Smooth muscle cell (in vitro differentiated cells): Measurements from ENCODE around the gene SLK. TPM values are rescaled to one million over a fixed set of nuclear protein-coding genes. Genes with fewer than 3 reads are reported as not detected.

Experiments
- DNase-seq: peaks from one replicate; lab custom pipeline; 2025; ENCODE audit not compliant: unreplicated experiment; lab: John Stamatoyannopoulos, UW
- H2AFZ ChIP-seq: fragments of 200-600 bp; sonication (generic); 2 replicates; pipeline ENCODE4 v1.6.0; 2016; ENCODE audit warnings: antibody characterized with exemption, low read depth, mild to moderate bottlenecking
- H3F3A ChIP-seq: fragments of 200-600 bp; sonication (generic); 2 replicates; pipeline ENCODE4 v1.6.0; 2017; ENCODE audit warnings: antibody characterized with exemption, low read depth
- H3K27ac ChIP-seq: fragments of 200-600 bp; sonication (generic); 2 replicates; pipeline ENCODE4 v1.5.1; 2016; ENCODE audit warnings: low read depth, mild to moderate bottlenecking
- H3K27me3 ChIP-seq: fragments of 200-600 bp; sonication (generic); 2 replicates; pipeline ENCODE4 v1.6.1; 2016; ENCODE audit warnings: low read depth, mild to moderate bottlenecking
- H3K36me3 ChIP-seq: fragments of 200-600 bp; sonication (generic); 2 replicates; pipeline ENCODE4 v1.5.1; 2016; ENCODE audit warnings: low read depth
- H3K4me1 ChIP-seq: fragments of 200-600 bp; sonication (generic); 2 replicates; pipeline ENCODE4 v1.5.1; 2016; ENCODE audit warnings: low read depth
- H3K4me2 ChIP-seq: fragments of 200-600 bp; sonication (generic); 2 replicates; pipeline ENCODE4 v1.6.0; 2016; ENCODE audit warnings: mild to moderate bottlenecking
- H3K4me3 ChIP-seq: fragments of 200-600 bp; sonication (generic); 2 replicates; pipeline ENCODE4 v1.5.1; 2016; ENCODE audit warnings: mild to moderate bottlenecking
- H3K79me2 ChIP-seq: fragments of 200-600 bp; sonication (generic); 2 replicates; pipeline ENCODE4 v1.6.0; 2016; ENCODE audit warnings: low read depth, mild to moderate bottlenecking
- H3K9ac ChIP-seq: fragments of 200-600 bp; sonication (generic); 2 replicates; pipeline ENCODE4 v1.6.0; 2016; ENCODE audit warnings: low read depth
- H3K9me3 ChIP-seq: fragments of 200-600 bp; sonication (generic); replicated peaks from 2 replicates; pipeline ENCODE4 v1.5.1; 2016; ENCODE audit warnings: low read depth
- H4K20me1 ChIP-seq: fragments of 200-600 bp; sonication (generic); 2 replicates; pipeline ENCODE4 v1.6.0; 2016; ENCODE audit warnings: low read depth
- WGBS: methylation state at CpG from one replicate; pipeline ENCODE4 v1.1.7; 2016; ENCODE audit warnings: low lambda C conversion rate; 5-methylcytosine and 5-hydroxymethylcytosine counted together
- polyA plus RNA-seq: library from polyadenylated mRNA; unstranded; fragments of >200 nt; fragmentation: Nextera tagmentation; extraction: Ambion mirVana; gene quantifications from 2 replicates; pipeline ENCODE4 v1.2.1, GENCODE V29; 2016
- total RNA-seq: library from RNA; depleted of rRNA; stranded (reverse); fragments of >200 nt; gene quantifications from 2 replicates; pipeline ENCODE4 v1.2.3, GENCODE V29; 2014
- TF ChIP-seq, protein P1 (sequence below): fragments of 200-600 bp; sonication (generic); IDR thresholded peaks from 2 replicates; pipeline ENCODE4 v1.5.1; 2017; ENCODE audit warnings: borderline replicate concordance, mild to moderate bottlenecking, antibody characterized with exemption; ENCODE audit not compliant: insufficient read depth, poor library complexity, severe bottlenecking

Gene SLK
- total and polyA plus RNA-seq, 2 experiments from 2014 or later = 15.5 to 45.7 TPM

DNA sequence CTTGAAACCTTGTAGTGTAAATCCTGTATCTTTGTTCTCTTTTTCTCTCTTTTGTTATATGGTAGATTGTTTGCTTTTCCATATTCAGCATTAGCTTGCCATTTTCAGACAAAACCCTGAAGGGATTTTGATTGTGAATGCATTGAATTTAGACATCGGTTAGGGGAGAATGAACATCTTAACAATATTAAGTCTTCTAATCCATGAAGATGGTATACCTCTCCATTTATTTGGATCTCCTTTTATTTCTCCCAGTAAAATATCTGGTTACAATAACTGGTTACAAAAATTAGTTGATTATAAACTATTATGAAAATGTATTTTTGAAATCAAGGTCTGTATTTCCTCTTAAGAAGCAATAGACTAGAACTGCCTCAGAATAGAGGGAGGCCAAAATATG lies 12.4 kb upstream of the SLK start:
- H3K4me3 ChIP-seq = no peak overlapping the region
- H3F3A ChIP-seq = no peaks in the 10 kb centered on the region
- TF ChIP-seq, protein P1, sequence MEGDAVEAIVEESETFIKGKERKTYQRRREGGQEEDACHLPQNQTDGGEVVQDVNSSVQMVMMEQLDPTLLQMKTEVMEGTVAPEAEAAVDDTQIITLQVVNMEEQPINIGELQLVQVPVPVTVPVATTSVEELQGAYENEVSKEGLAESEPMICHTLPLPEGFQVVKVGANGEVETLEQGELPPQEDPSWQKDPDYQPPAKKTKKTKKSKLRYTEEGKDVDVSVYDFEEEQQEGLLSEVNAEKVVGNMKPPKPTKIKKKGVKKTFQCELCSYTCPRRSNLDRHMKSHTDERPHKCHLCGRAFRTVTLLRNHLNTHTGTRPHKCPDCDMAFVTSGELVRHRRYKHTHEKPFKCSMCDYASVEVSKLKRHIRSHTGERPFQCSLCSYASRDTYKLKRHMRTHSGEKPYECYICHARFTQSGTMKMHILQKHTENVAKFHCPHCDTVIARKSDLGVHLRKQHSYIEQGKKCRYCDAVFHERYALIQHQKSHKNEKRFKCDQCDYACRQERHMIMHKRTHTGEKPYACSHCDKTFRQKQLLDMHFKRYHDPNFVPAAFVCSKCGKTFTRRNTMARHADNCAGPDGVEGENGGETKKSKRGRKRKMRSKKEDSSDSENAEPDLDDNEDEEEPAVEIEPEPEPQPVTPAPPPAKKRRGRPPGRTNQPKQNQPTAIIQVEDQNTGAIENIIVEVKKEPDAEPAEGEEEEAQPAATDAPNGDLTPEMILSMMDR = no peak
- H3K36me3 ChIP-seq = no peaks in the 10 kb centered on the region
- H2AFZ ChIP-seq = no peak overlapping the region
- H3K9ac ChIP-seq = no peak overlapping the region
- no peak overlapping the region for H3K27ac ChIP-seq
- H3K9me3 ChIP-seq = no peaks in the 10 kb centered on the region
- WGBS = 100% methylated on average over 1 of the region's 1 CpG
- no peak overlapping the region for H3K4me2 ChIP-seq
- DNase-seq = no peak
- H3K27me3 ChIP-seq = no peaks in the 10 kb centered on the region
- no peaks in the 10 kb centered on the region for H4K20me1 ChIP-seq
- H3K79me2 ChIP-seq = no peaks in the 10 kb centered on the region
- H3K4me1 ChIP-seq = peaks cover 7% of the 10 kb centered on the region

DNA sequence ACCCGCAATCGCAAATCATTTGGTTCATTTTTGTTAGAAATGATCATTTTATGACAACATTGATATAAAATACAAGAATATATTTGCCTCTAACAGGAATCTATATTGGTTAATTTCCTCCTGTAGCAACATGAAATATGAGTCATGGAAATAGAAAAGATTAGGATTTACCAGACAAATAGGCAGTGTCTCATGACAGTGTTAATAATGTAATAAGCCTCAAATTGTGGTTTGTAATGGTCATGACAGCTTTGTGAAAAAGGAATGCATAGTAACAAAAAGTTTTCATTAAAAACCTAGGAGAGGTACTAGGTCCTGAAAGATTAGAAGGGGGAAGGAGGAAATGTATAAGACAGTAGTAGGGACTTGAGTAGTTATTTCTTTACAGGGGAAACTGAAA lies 7.9 kb upstream of the SLK start:
- peaks cover 10% of the 10 kb centered on the region for H3K27me3 ChIP-seq
- no peaks in the 10 kb centered on the region for H3K79me2 ChIP-seq
- H2AFZ ChIP-seq = no peak overlapping the region
- WGBS = 91% methylated on average over 2 of the region's 2 CpGs
- no peaks in the 10 kb centered on the region for H3K9me3 ChIP-seq
- H3K27ac ChIP-seq = no peak overlapping the region
- H3K9ac ChIP-seq = no peak overlapping the region
- H3F3A ChIP-seq = no peaks in the 10 kb centered on the region
- no peak for DNase-seq
- H4K20me1 ChIP-seq = no peaks in the 10 kb centered on the region
- H3K4me3 ChIP-seq = no peak overlapping the region
- TF ChIP-seq, protein P1 = no peak
- no peak overlapping the region for H3K4me2 ChIP-seq
- no peaks in the 10 kb centered on the region for H3K4me1 ChIP-seq
- no peaks in the 10 kb centered on the region for H3K36me3 ChIP-seq

DNA sequence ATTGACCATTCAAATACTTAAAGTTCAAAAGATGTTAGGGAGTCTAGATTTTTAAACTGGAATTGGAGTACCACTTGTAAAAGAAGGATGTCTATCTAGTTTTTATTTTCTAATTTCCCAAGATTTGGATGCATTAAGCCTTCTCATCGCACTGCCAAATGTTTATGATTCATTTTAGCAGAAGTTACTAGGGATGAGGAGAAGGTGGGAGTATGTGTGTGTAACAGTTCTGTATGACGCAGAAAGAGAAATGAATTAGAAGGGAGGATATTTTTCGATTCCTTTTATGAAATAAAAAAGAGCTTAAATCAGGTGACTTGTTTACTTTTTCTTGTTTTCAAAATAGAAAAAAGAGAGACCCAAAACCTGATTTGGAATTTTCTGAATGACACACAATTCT lies 6.8 kb upstream of the SLK start:
- no peaks in the 10 kb centered on the region for H3K4me1 ChIP-seq
- H3K4me2 ChIP-seq = no peak overlapping the region
- H3K27me3 ChIP-seq = peaks cover 10% of the 10 kb centered on the region
- no peaks in the 10 kb centered on the region for H3K9me3 ChIP-seq
- no peaks in the 10 kb centered on the region for H3K79me2 ChIP-seq
- H3F3A ChIP-seq = no peaks in the 10 kb centered on the region
- TF ChIP-seq, protein P1 = no peak
- no peak for DNase-seq
- H3K36me3 ChIP-seq = no peaks in the 10 kb centered on the region
- no peaks in the 10 kb centered on the region for H4K20me1 ChIP-seq
- H3K9ac ChIP-seq = no peak overlapping the region
- H2AFZ ChIP-seq = no peak overlapping the region
- H3K27ac ChIP-seq = no peak overlapping the region
- no peak overlapping the region for H3K4me3 ChIP-seq
- 84% methylated on average over 3 of the region's 3 CpGs for WGBS

DNA sequence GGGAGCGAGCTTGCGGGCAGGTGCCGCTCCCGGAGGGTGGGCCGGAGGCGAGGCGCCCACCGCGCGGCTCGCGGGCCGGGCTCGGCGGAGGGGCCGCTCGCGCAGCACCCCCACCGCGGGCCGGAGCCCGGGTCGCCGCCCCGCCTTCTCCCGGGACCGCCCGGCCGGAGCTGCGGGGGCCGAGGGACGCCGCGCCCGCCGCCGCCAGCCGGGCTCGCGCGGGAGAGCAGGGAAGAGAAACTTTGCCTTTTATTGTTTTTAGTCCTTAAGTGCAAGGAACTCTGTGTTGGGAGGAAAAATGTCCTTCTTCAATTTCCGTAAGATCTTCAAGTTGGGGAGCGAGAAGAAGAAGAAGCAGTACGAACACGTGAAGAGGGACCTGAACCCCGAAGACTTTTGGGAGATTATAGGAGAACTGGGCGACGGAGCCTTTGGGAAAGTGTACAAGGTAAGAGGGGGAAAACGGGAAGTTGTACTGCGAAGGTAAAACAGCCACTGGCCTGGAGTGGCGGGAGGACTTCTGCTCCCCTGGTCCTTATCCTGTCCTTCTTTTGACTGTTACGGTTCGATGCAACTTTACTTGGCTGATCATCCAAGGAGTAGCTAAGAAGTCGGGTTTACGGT lies 620 bp downstream of the SLK start:
- H3K27ac ChIP-seq = peak overlapping the region; percentile 68
- H3K4me2 ChIP-seq = peak overlapping the region; percentile 100
- DNase-seq = no peak
- WGBS = under 1% methylated on average over 53 of the region's 55 CpGs
- no peaks in the 10 kb centered on the region for H3K27me3 ChIP-seq
- H2AFZ ChIP-seq = peak overlapping the region; percentile 86
- peaks cover 48% of the 10 kb centered on the region for H4K20me1 ChIP-seq
- TF ChIP-seq, protein P1 = no peak
- peaks cover 50% of the 10 kb centered on the region for H3K79me2 ChIP-seq
- peak overlapping the region; percentile 94 for H3K9ac ChIP-seq
- no peaks in the 10 kb centered on the region for H3K36me3 ChIP-seq
- H3K4me1 ChIP-seq = peaks cover 26% of the 10 kb centered on the region
- H3F3A ChIP-seq = no peaks in the 10 kb centered on the region
- H3K4me3 ChIP-seq = peak overlapping the region; percentile 94
- no peaks in the 10 kb centered on the region for H3K9me3 ChIP-seq
